ENCODE data around the gene MRPL45. TPM values are rescaled to one million over a fixed set of nuclear protein-coding genes. Genes with fewer than 3 reads are reported as not detected.

The MRPL45 gene
- total and polyA plus RNA-seq, 10 of the 15 experiments (the other 5 are each of a cell fraction or from before 2014, with no cell fraction given), result 37.5 to 128 (median 59.6) TPM

DNA sequence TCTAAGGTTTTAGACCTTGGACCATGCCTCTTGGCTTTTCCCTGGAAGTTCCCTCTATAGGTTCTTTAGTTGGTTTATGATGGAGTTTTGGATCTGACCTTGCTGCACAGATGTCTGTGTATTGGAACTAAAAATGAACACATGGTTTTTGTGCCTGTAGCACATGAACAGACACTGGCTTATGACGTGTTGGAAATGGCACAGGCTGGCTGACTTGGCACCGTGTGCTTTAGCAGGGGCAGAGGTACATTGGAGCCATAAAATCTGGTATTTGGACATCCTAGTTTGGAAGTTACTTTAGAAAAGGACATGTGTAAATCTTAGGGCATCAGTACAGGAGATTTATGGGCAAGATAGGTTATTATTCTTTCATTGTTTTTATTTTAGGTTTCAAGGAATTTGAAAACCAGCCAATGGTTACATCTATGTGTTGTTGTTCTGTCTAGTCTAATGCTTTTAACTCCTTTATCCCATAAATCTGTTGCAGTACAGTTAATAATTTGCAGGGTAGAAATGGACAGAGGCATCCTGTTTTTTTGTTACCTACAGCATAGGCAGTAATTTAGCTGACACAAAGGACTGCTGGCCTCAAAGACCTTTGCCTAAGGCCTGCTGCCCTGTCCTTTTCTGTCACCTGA is 60.6 kb downstream of the MRPL45 start:
- H4K20me1 ChIP-seq (ENCODE audit: control insufficient read depth, insufficient read depth), result no peaks in the 10 kb centered on the region
- no peak overlapping the region for H3K27ac ChIP-seq (ENCODE audit: control insufficient read depth, insufficient read depth)
- in situ Hi-C loops (cut with MboI), result no loop called here
- ChIA-PET SMC1A (ENCODE audit: uncharacterized antibody, unreplicated experiment) (interaction anchor here (1.9 kb wide), 1 partner anchor 9 kb away, joined by 12 read pairs; no protein-coding TSS in a partner anchor), RAD21 (ENCODE audit: unreplicated experiment) (no interaction called here), POLR2A (no interaction called here), CTCF (interaction anchor here (2.4 to 2.6 kb wide), 2 partner anchors 8 to 57 kb away, joined by 10 to 32 read pairs; no protein-coding TSS in a partner anchor)
- H2AFZ ChIP-seq (ENCODE audit: control insufficient read depth, low read depth, low read length), result no peak overlapping the region
- intact Hi-C loops (cut with micrococcal nuclease; ENCODE audit: unreplicated experiment), result loop anchor here (10.0 kb wide), 1 partner anchor 317 kb away; the partner anchor contains the start of gene EPOP
- FAIRE-seq, result no peak
- no peak overlapping the region for H3K4me2 ChIP-seq (ENCODE audit: control insufficient read depth, insufficient read depth)
- TF ChIP-seq RCOR1 (conservative IDR thresholded peaks at IDR 0.05; ENCODE audit: low read depth, low read length), result no peak
- no peak for TF ChIP-seq BRCA1 (IDR thresholded peaks at IDR 0.05; ENCODE audit: low read depth, low read length)
- TF ChIP-seq WRNIP1 (IDR thresholded peaks at IDR 0.05; ENCODE audit: borderline replicate concordance, low read depth, low read length), result no peak
- TF ChIP-seq MXI1 (IDR thresholded peaks at IDR 0.05; ENCODE audit: low read depth, low read length), result no peak
- TF ChIP-seq ZBED1 (IDR thresholded peaks at IDR 0.05; ENCODE audit: borderline replicate concordance), result no peak
- no peak for TF ChIP-seq RFX5 (IDR thresholded peaks at IDR 0.05; ENCODE audit: low read depth, low read length)
- TF ChIP-seq RBBP5 (conservative IDR thresholded peaks at IDR 0.05), result no peak
- TF ChIP-seq RAD21 (IDR thresholded peaks at IDR 0.05; ENCODE audit: insufficient read depth, low read depth, low read length), result no peak
- TF ChIP-seq CBX5 (IDR thresholded peaks at IDR 0.05; ENCODE audit: low read depth), result no peak
- no peak for TF ChIP-seq SREBF2 (IDR thresholded peaks at IDR 0.05; ENCODE audit: low read length)
- no peak for TF ChIP-seq EED (IDR thresholded peaks at IDR 0.05; ENCODE audit: low read depth)
- no peak for TF ChIP-seq TCF7 (IDR thresholded peaks at IDR 0.05; ENCODE audit: borderline replicate concordance)
- TF ChIP-seq, protein P1, sequence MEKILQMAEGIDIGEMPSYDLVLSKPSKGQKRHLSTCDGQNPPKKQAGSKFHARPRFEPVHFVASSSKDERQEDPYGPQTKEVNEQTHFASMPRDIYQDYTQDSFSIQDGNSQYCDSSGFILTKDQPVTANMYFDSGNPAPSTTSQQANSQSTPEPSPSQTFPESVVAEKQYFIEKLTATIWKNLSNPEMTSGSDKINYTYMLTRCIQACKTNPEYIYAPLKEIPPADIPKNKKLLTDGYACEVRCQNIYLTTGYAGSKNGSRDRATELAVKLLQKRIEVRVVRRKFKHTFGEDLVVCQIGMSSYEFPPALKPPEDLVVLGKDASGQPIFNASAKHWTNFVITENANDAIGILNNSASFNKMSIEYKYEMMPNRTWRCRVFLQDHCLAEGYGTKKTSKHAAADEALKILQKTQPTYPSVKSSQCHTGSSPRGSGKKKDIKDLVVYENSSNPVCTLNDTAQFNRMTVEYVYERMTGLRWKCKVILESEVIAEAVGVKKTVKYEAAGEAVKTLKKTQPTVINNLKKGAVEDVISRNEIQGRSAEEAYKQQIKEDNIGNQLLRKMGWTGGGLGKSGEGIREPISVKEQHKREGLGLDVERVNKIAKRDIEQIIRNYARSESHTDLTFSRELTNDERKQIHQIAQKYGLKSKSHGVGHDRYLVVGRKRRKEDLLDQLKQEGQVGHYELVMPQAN (conservative IDR thresholded peaks at IDR 0.05), result no peak
- no peak for TF ChIP-seq GATAD2B (conservative IDR thresholded peaks at IDR 0.05; ENCODE audit: low read depth)
- TF ChIP-seq RAD51 (IDR thresholded peaks at IDR 0.05), result no peak
- no peak for TF ChIP-seq ASH2L (IDR thresholded peaks at IDR 0.05; ENCODE audit: borderline replicate concordance, low read depth)
- no peak for TF ChIP-seq FOXM1 (IDR thresholded peaks at IDR 0.05; ENCODE audit: low read depth, low read length)
- no peaks in the 10 kb centered on the region for H3K9me3 ChIP-seq (replicated peaks; ENCODE audit: control insufficient read depth, insufficient read depth, low read length)
- no peaks in the 10 kb centered on the region for H3K36me3 ChIP-seq (ENCODE audit: control insufficient read depth in 2 of 2, insufficient read depth in 2 of 2, low read length in 1 of 2)
- peaks cover 5% of the 10 kb centered on the region for H3K79me2 ChIP-seq (ENCODE audit: control insufficient read depth, insufficient read depth, low read length)
- DNase-seq (ENCODE audit: low read depth, low spot score), result no peak
- no TSS peak for BruUV-seq (replicated peaks)
- H3K4me3 ChIP-seq, result no peak overlapping the region
- peaks cover 4% of the 10 kb centered on the region for H3K4me1 ChIP-seq (ENCODE audit: control insufficient read depth, insufficient read depth, low read length)
- H3K9ac ChIP-seq (ENCODE audit: control insufficient read depth, insufficient read depth, low read length), result no peak overlapping the region
- 100% methylated on average over 2 of the region's 2 CpGs for WGBS (ENCODE audit: insufficient coverage, insufficient replicate concordance, low lambda C conversion rate, missing lambda C conversion rate)
- ATAC-seq, result no peak
- H3K27me3 ChIP-seq (replicated peaks in 1 of 2; ENCODE audit: control insufficient read depth in 2 of 2, insufficient read depth in 2 of 2, low read length in 1 of 2), result no peaks in the 10 kb centered on the region

Measured in GM12878 (cell line).